CD14-positive monocyte (primary cell): ENCODE results near the gene ARHGAP15. TPM values are rescaled to one million over a fixed set of nuclear protein-coding genes. Genes with fewer than 3 reads are reported as not detected.

Experiments used
- DNase-seq, 3 donors: peaks; one replicate each; pipeline ENCODE4 v3.0.0-alpha.2; 2011 to 2022
- H2AFZ ChIP-seq: 2 replicates; pipeline ENCODE4 v1.6.0; 2012; ENCODE audit warnings: mild to moderate bottlenecking, low read depth, low read length, inconsistent platforms; ENCODE audit not compliant: insufficient read depth, poor library complexity, severe bottlenecking
- H3K27ac ChIP-seq, 2 donors: 1 replicate in 1 of 2; 2 replicates in 1 of 2; pipeline ENCODE4 v1.5.1; 2012 to 2013; ENCODE audit warnings: low read length in 2 of 2, control low read depth in 1 of 2, inconsistent platforms in 1 of 2, low read depth in 1 of 2, mild to moderate bottlenecking in 1 of 2
- H3K27me3 ChIP-seq, 2 donors: one replicate each; pipeline versions ENCODE4 v1.6.0 to v1.6.1; 2011 to 2013; ENCODE audit warnings: low read length in 2 of 2; ENCODE audit not compliant: control insufficient read depth in 2 of 2, insufficient read depth in 2 of 2
- H3K36me3 ChIP-seq, 2 donors: replicated peaks in 1 of 2; 1 replicate in 1 of 2; 2 replicates in 1 of 2; pipeline versions ENCODE4 v1.5.1 to v1.6.1; 2012 to 2013; ENCODE audit warnings: low read length in 2 of 2, control low read depth in 1 of 2, inconsistent platforms in 1 of 2, mild to moderate bottlenecking in 1 of 2; ENCODE audit not compliant: insufficient read depth in 2 of 2, control insufficient read depth in 1 of 2
- H3K4me1 ChIP-seq, 2 donors: 1 replicate in 1 of 2; 2 replicates in 1 of 2; pipeline versions ENCODE4 v1.5.1 to v1.6.1; 2012 to 2013; ENCODE audit warnings: low read length in 2 of 2, control low read depth in 1 of 2, inconsistent platforms in 1 of 2, mild to moderate bottlenecking in 1 of 2, moderate library complexity in 1 of 2; ENCODE audit not compliant: insufficient read depth in 2 of 2, control insufficient read depth in 1 of 2
- H3K4me2 ChIP-seq: replicated peaks from 2 replicates; pipeline ENCODE3; 2012; ENCODE audit warnings: low read length, moderate library complexity, mild to moderate bottlenecking; ENCODE audit not compliant: poor library complexity, severe bottlenecking; ENCODE audit errors: extremely low read depth
- H3K4me3 ChIP-seq, 3 experiments: fragments of 200-600 bp in 1 of 3; sonication (generic) in 1 of 3; replicated peaks in 1 of 3; 1 replicate in 2 of 3; 2 replicates in 1 of 3; pipeline ENCODE4 v1.5.1; 2011 to 2013; ENCODE audit warnings: low read length in 3 of 3, mild to moderate bottlenecking in 3 of 3, control low read depth in 2 of 3, low read depth in 2 of 3, inconsistent platforms in 1 of 3, moderate library complexity in 1 of 3
- H3K79me2 ChIP-seq: 2 replicates; pipeline ENCODE4 v1.6.0; 2012; ENCODE audit warnings: mild to moderate bottlenecking, control low read depth, inconsistent platforms, low read length, moderate library complexity; ENCODE audit not compliant: insufficient read depth
- H3K9ac ChIP-seq: 2 replicates; pipeline ENCODE4 v1.6.0; 2017; ENCODE audit warnings: low read length, mild to moderate bottlenecking; ENCODE audit not compliant: insufficient read depth, poor library complexity, severe bottlenecking
- H3K9me3 ChIP-seq, 2 donors: replicated peaks in 1 of 2; 1 replicate in 1 of 2; 2 replicates in 1 of 2; pipeline versions ENCODE4 v1.5.1 to v1.6.1; 2012 to 2013; ENCODE audit warnings: low read length in 2 of 2, control low read depth in 1 of 2; ENCODE audit not compliant: control insufficient read depth in 1 of 2, insufficient read depth in 1 of 2
- H4K20me1 ChIP-seq: 2 replicates; pipeline ENCODE4 v1.6.0; 2012; ENCODE audit warnings: mild to moderate bottlenecking, low read length, control low read depth, moderate library complexity; ENCODE audit not compliant: insufficient read depth
- H3K27ac Mint-ChIP-seq, 7 donors: one replicate each; pipeline ENCODE4 v1.8.0; 2020; ENCODE audit warnings: mild to moderate bottlenecking in 7 of 7, mixed read lengths in 7 of 7, moderate library complexity in 6 of 7, inconsistent platforms in 2 of 7
- H3K27me3 Mint-ChIP-seq, 3 donors: one replicate each; pipeline ENCODE4 v1.8.0; 2021 to 2022; ENCODE audit warnings: low read depth in 3 of 3, mild to moderate bottlenecking in 3 of 3, mixed read lengths in 3 of 3, moderate library complexity in 3 of 3, inconsistent platforms in 1 of 3
- H3K36me3 Mint-ChIP-seq, 2 donors: one replicate each; pipeline ENCODE4 v1.8.0; 2020; ENCODE audit warnings: mixed read lengths in 2 of 2, inconsistent platforms in 1 of 2, mild to moderate bottlenecking in 1 of 2
- H3K4me1 Mint-ChIP-seq: one replicate; pipeline ENCODE4 v1.8.0; 2020; ENCODE audit warnings: mild to moderate bottlenecking, mixed read lengths
- H3K4me3 Mint-ChIP-seq, 2 donors: one replicate each; pipeline ENCODE4 v1.8.0; 2020; ENCODE audit warnings: mild to moderate bottlenecking in 2 of 2, mixed read lengths in 2 of 2, moderate library complexity in 1 of 2
- H3K9me3 Mint-ChIP-seq, 7 donors: one replicate each; pipeline ENCODE4 v1.8.0; 2020 to 2022; ENCODE audit warnings: mixed read lengths in 7 of 7, mild to moderate bottlenecking in 6 of 7, moderate library complexity in 6 of 7, inconsistent platforms in 2 of 7
- CTCF ChIP-seq: fragments of 200-600 bp; IDR thresholded peaks from one replicate; pipeline ENCODE4 v1.8.0; 2022; ENCODE audit warnings: antibody characterized with exemption, mild to moderate bottlenecking
- WGBS: methylation state at CpG from one replicate; pipeline ENCODE4 v1.1.5; 2013; ENCODE audit warnings: missing lambda C conversion rate; ENCODE audit not compliant: insufficient coverage; 5-methylcytosine and 5-hydroxymethylcytosine counted together
- intact Hi-C, 2 donors: fragments of 100-400 bp; cut with micrococcal nuclease; formaldehyde crosslinking; loops; one replicate each; pipeline versions ENCODE4 v1.15.0 to v1.15.1; 2023
- polyA plus RNA-seq, 3 donors: library from polyadenylated mRNA; depleted of rRNA in 1 of 3; unstranded in 2 of 3; stranded (reverse) in 1 of 3; fragments of 300-500 nt in 2 of 3; fragments of >200 nt in 1 of 3; fragmentation: Illumina TruSeq in 2 of 3; gene quantifications; 1 replicate in 2 of 3; 2 replicates in 1 of 3; pipeline ENCODE4 v1.2.3, GENCODE V29; 2012 to 2021

Gene ARHGAP15
- polyA plus RNA-seq, 3 donors = 35.4 to 50.9 (median 50.7) TPM

DNA sequence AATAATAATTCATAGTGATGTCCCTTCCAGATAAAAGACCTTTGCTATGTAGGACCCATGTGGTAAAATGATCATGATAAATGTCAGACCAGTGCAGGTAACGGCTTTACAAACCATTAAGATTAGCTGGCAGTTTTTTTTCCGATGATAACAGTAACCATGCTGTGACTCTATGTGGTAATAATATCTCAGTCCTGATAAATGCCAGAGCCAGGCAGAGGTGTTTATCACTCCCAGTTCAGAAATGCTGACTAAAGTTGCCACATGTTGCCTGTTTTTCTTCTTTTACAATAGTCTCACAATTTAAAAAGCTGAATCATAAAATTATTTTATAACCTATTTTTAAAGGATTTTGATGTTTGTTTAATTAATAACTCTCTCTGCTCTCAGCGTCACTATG lies 565.1 kb downstream of the ARHGAP15 start:
- intact Hi-C loops = no loop called here
- WGBS = no CpG with 5 or more reads among the region's 3 CpGs
- Histone ChIP-seq H4K20me1 (no peaks in the 10 kb centered on the region), H3K4me2 (no peak overlapping the region), H3K9me3 (no peaks in the 10 kb centered on the region), H3K9ac (no peak overlapping the region), H3K79me2 (no peaks in the 10 kb centered on the region), H3K27ac (no peak overlapping the region), H3K27me3 (no peaks in the 10 kb centered on the region), H2AFZ (no peak overlapping the region), H3K4me3 (no peak overlapping the region), H3K36me3 (peaks cover 2 to 4% of the 10 kb centered on the region in 2 donors), H3K4me1 (no peaks in the 10 kb centered on the region)
- H3K4me1 Mint-ChIP-seq = peaks cover 2% of the 10 kb centered on the region
- no peak for TF ChIP-seq CTCF
- no peak for DNase-seq
- no peak overlapping the region for H3K27ac Mint-ChIP-seq
- H3K27me3 Mint-ChIP-seq = no peaks in the 10 kb centered on the region
- no peaks in the 10 kb centered on the region for H3K9me3 Mint-ChIP-seq
- H3K4me3 Mint-ChIP-seq = no peak overlapping the region
- H3K36me3 Mint-ChIP-seq = peaks cover 11 to 12% of the 10 kb centered on the region in 2 donors

DNA sequence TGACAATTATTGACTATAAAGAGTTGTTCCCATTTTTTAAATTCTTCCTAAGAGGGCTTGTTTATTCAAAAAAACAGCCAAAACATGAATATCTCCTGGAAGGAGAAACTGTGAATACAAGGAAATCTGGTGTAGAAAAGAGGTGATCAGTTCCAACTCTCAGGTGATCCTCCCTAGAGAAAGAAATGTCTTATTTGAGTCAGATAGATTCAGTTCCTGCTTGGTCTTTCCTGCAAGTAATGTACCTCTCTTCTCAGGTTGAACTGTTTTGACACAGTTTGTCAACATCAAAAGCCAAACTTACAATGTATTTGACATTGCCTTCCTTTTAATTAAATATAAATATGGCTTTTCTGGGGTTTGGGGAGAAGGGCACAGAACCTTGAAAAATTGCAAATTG lies 567.4 kb downstream of the ARHGAP15 start:
- intact Hi-C loops = no loop called here
- Histone ChIP-seq H2AFZ (no peak overlapping the region), H3K9me3 (no peaks in the 10 kb centered on the region), H3K4me3 (no peak overlapping the region), H3K4me1 (no peaks in the 10 kb centered on the region), H3K79me2 (no peaks in the 10 kb centered on the region), H3K27me3 (no peaks in the 10 kb centered on the region), H3K4me2 (no peak overlapping the region), H3K27ac (no peak overlapping the region), H4K20me1 (no peaks in the 10 kb centered on the region), H3K36me3 (peaks cover 0 to 2% of the 10 kb centered on the region in 2 donors), H3K9ac (no peak overlapping the region)
- H3K4me3 Mint-ChIP-seq = no peak overlapping the region
- no peak for TF ChIP-seq CTCF
- H3K4me1 Mint-ChIP-seq = peaks cover 2% of the 10 kb centered on the region
- H3K36me3 Mint-ChIP-seq = peaks cover 10 to 11% of the 10 kb centered on the region in 2 donors
- no peaks in the 10 kb centered on the region for H3K9me3 Mint-ChIP-seq
- no peaks in the 10 kb centered on the region for H3K27me3 Mint-ChIP-seq
- no peak for DNase-seq
- H3K27ac Mint-ChIP-seq = no peak overlapping the region
